Kidney (tissue), 14 donors: ENCODE data around the gene INO80. TPM values are rescaled to one million over a fixed set of nuclear protein-coding genes. Genes with fewer than 3 reads are reported as not detected.
A peak's percentile ranks its signal among the peaks of the same experiment; 100 is the strongest.
"Not testable (repeated sequence)": the region's sequence is repeated elsewhere in the genome, so short reads cannot be mapped to it uniquely, and the experiment has no call there.

Experiments
- DNase-seq, 5 donors: peaks; one replicate each; pipeline ENCODE4 v3.0.0-alpha.2; 2013 to 2020
- FAIRE-seq: peaks from 2 replicates; lab custom pipeline; 2012; peaks lifted over from hg19 to GRCh38; lab: Jason Lieb, UNC
- H3K27ac ChIP-seq, 2 donors: one replicate each; pipeline ENCODE4 v1.7.0; 2013; ENCODE audit warnings: low read depth in 2 of 2, low read length in 2 of 2, inconsistent platforms in 1 of 2
- H3K27me3 ChIP-seq: one replicate; pipeline ENCODE4 v1.7.1; 2013; ENCODE audit warnings: low read length, inconsistent platforms; ENCODE audit not compliant: control insufficient read depth, insufficient read depth
- H3K36me3 ChIP-seq, 3 donors: one replicate each; pipeline versions ENCODE4 v1.7.0 to v1.7.1; 2013; ENCODE audit warnings: low read length in 3 of 3, control low read depth in 1 of 3, inconsistent platforms in 1 of 3; ENCODE audit not compliant: insufficient read depth in 3 of 3, control insufficient read depth in 2 of 3
- H3K4me1 ChIP-seq, 3 donors: one replicate each; pipeline versions ENCODE4 v1.7.0 to v1.7.1; 2013; ENCODE audit warnings: low read length in 3 of 3, inconsistent platforms in 1 of 3, low read depth in 1 of 3; ENCODE audit not compliant: control insufficient read depth in 2 of 3, insufficient read depth in 2 of 3
- H3K4me3 ChIP-seq, 3 donors: one replicate each; pipeline versions ENCODE4 v1.7.0 to v1.8.1; 2013; ENCODE audit warnings: low read length in 3 of 3, control low read depth in 1 of 3, inconsistent platforms in 1 of 3
- H3K9ac ChIP-seq, 3 donors: one replicate each; pipeline versions ENCODE4 v1.7.0 to v1.7.1; 2013; ENCODE audit warnings: low read length in 3 of 3, control low read depth in 1 of 3, inconsistent platforms in 1 of 3
- H3K9me3 ChIP-seq, 3 donors: one replicate each; pipeline versions ENCODE4 v1.7.0 to v1.7.1; 2013; ENCODE audit warnings: low read length in 3 of 3, control low read depth in 1 of 3, inconsistent platforms in 1 of 3; ENCODE audit not compliant: control insufficient read depth in 2 of 3, insufficient read depth in 1 of 3
- CTCF ChIP-seq: IDR thresholded peaks from 3 replicates; pipeline ENCODE4 v1.5.1; 2012; ENCODE audit warnings: mild to moderate bottlenecking, moderate library complexity, borderline replicate concordance; ENCODE audit not compliant: insufficient read depth; ENCODE audit errors: extremely low read depth
- intact Hi-C: fragments of 100-400 bp; cut with DNase I; formaldehyde crosslinking; loops from one replicate; pipeline ENCODE4 v1.11.1; 2022
- polyA plus RNA-seq: library from polyadenylated mRNA; stranded (reverse); fragments of 350-450 nt; fragmentation: Illumina TruSeq; extraction: RNeasy Lipid Tissue Mini Kit (QIAGEN cat#74804); gene quantifications from one replicate; pipeline ENCODE4 v1.2.3, GENCODE V29; 2014; ENCODE audit warnings: low read depth, low replicate concordance; ENCODE audit not compliant: insufficient read depth
- total RNA-seq: library from RNA; stranded (reverse); fragmentation: NEBNext Ultra II Directional; extraction: Animal tissue kit (Norgen Biotek cat#: 25700); gene quantifications from one replicate; pipeline ENCODE4 v1.2.1, GENCODE V29; 2021
- donor health status: control.
- donor health status: control.
- donor health status: control.
- donor health status: control.
- donor health status: control.
- donor health status: DM: yes; HTN: yes; CAD: no.
- donor health status: Normal renal cell carcinoma (clear cell type).

INO80 gene
- total and polyA plus RNA-seq, 2 donors from 2014 or later: 6.0 to 27.3 TPM

- FAIRE-seq (no peak), DNase-seq (no peak)
- Histone ChIP-seq H3K9me3 (no peaks in the 10 kb centered on the region), H3K36me3 (no peaks in the 10 kb centered on the region), H3K9ac (no peak overlapping the region), H3K4me1 (peaks cover 0 to 6% (median 5%) of the 10 kb centered on the region in 3 donors), H3K4me3 (no peak overlapping the region), H3K27ac (no peak overlapping the region), H3K27me3 (no peaks in the 10 kb centered on the region)
- TF ChIP-seq CTCF: no peak
- intact Hi-C loops: no loop called here
Measured at GRCh38 chr15:40968290-40969085, 147.6 kb downstream of the INO80 start.

- Histone ChIP-seq H3K36me3 (no peaks in the 10 kb centered on the region), H3K9me3 (no peaks in the 10 kb centered on the region), H3K27me3 (no peaks in the 10 kb centered on the region), H3K4me3 (no peak overlapping the region), H3K9ac (no peak overlapping the region), H3K4me1 (peaks cover 0 to 6% (median 5%) of the 10 kb centered on the region in 3 donors), H3K27ac (no peak overlapping the region)
- no peak for DNase-seq
- TF ChIP-seq CTCF: no peak
- intact Hi-C loops: no loop called here
- no peak for FAIRE-seq
Measured at GRCh38 chr15:40964634-40965033, 151.4 kb downstream of the INO80 start.

- Histone ChIP-seq H3K36me3 (no peaks in the 10 kb centered on the region), H3K4me1 (peaks cover 0 to 6% (median 5%) of the 10 kb centered on the region in 3 donors), H3K9ac (no peak overlapping the region), H3K9me3 (no peaks in the 10 kb centered on the region), H3K4me3 (no peak overlapping the region), H3K27me3 (no peaks in the 10 kb centered on the region), H3K27ac (no peak overlapping the region)
- intact Hi-C loops: no loop called here
- FAIRE-seq (no peak), DNase-seq (peak in 1 of 5 donors; percentile 41)
- no peak for TF ChIP-seq CTCF
Measured at GRCh38 chr15:40964006-40964405, 152.1 kb downstream of the INO80 start.

- H3K27ac ChIP-seq: no peak overlapping the region
- H3K4me3 ChIP-seq: no peak overlapping the region
- intact Hi-C loops: no loop called here
- no peak for TF ChIP-seq CTCF
- peaks cover 0 to 6% (median 5%) of the 10 kb centered on the region in 3 donors for H3K4me1 ChIP-seq
- FAIRE-seq (no peak), DNase-seq (peak in 1 of 5 donors; percentile 41)
- no peaks in the 10 kb centered on the region for H3K27me3 ChIP-seq
- no peaks in the 10 kb centered on the region for H3K9me3 ChIP-seq
- H3K9ac ChIP-seq: no peak overlapping the region
- no peaks in the 10 kb centered on the region for H3K36me3 ChIP-seq
Measured at GRCh38 chr15:40963201-40963600, 152.9 kb downstream of the INO80 start.

GRCh38 chr15:40962317-40962716, 153.8 kb downstream of the INO80 start:
- FAIRE-seq, H3K9me3 ChIP-seq, H3K27ac ChIP-seq, H3K27me3 ChIP-seq, intact Hi-C loops, H3K4me3 ChIP-seq, H3K36me3 ChIP-seq, H3K9ac ChIP-seq, DNase-seq: not testable (repeated sequence)
- peaks cover 0 to 11% (median 5%) of the 10 kb centered on the region in 3 donors for H3K4me1 ChIP-seq
